Frontal cortex (tissue), 1 donor: Measurements from ENCODE around the gene C19orf12. TPM values are rescaled to one million over a fixed set of nuclear protein-coding genes. Genes with fewer than 3 reads are reported as not detected.

Experiments used
- total RNA-seq: library from RNA; depleted of rRNA; stranded (reverse); fragments of >200 nt; gene quantifications from one replicate; pipeline ENCODE4 v1.2.3, GENCODE V29; 2014

The C19orf12 gene
- total RNA-seq, 1 donor from 2014 or later = 41.2 TPM

Other genes with a start within 250 kb of the C19orf12 start
- 28.9 TPM for gene VSTM2B, start 189.3 kb downstream of the C19orf12 start, total RNA-seq
- 35.5 TPM for gene POP4, start 109.0 kb downstream of the C19orf12 start, total RNA-seq
- 2.0 TPM for gene PLEKHF1, start 49.8 kb downstream of the C19orf12 start, total RNA-seq
- 1.6 TPM for gene CCNE1, start 96.7 kb upstream of the C19orf12 start, total RNA-seq
- gene URI1, start 227.0 kb upstream of the C19orf12 start, total RNA-seq = 117 TPM